Activated T-helper 1 cell treated with anti-CD3 and anti-CD28 coated beads, Interleukin-12 subunit alpha, Interleukin-12 subunit beta, Interleukin-2, Interleukin-4 antibody, amounts not matched to agents 30 ng/mL and 10 ng/mL and 1 ng/mL, durations not matched to agents 14 hours and 24 hours and 36 hours (primary cell): Measurements from ENCODE around the gene SNED1. TPM values are rescaled to one million over a fixed set of nuclear protein-coding genes. Genes with fewer than 3 reads are reported as not detected.

Experiments used
- DNase-seq: peaks from one replicate; pipeline ENCODE4 v3.0.0; 2021; ENCODE audit warnings: low spot score
- H3K27ac Mint-ChIP-seq: one replicate; pipeline ENCODE4 v1.8.0; 2021; ENCODE audit warnings: mild to moderate bottlenecking, mixed read lengths
- H3K27me3 Mint-ChIP-seq: one replicate; pipeline ENCODE4 v1.8.0; 2022; ENCODE audit warnings: mild to moderate bottlenecking, moderate library complexity, mixed read lengths; ENCODE audit not compliant: insufficient read depth
- H3K36me3 Mint-ChIP-seq: one replicate; pipeline ENCODE4 v1.8.0; 2021; ENCODE audit warnings: low read depth, mixed read lengths
- H3K4me1 Mint-ChIP-seq: one replicate; pipeline ENCODE4 v1.8.0; 2021; ENCODE audit warnings: low read depth, mixed read lengths
- H3K4me3 Mint-ChIP-seq: one replicate; pipeline ENCODE4 v1.8.0; 2021; ENCODE audit warnings: mild to moderate bottlenecking, moderate library complexity, mixed read lengths
- H3K9me3 Mint-ChIP-seq: one replicate; pipeline ENCODE4 v1.8.0; 2021; ENCODE audit warnings: mixed read lengths
- intact Hi-C: fragments of 100-400 bp; cut with micrococcal nuclease; formaldehyde crosslinking; loops from one replicate; pipeline ENCODE4 v1.15.1; 2024
- total RNA-seq: library from RNA; stranded (reverse); gene quantifications from 2 replicates; pipeline ENCODE4 v1.2.3, GENCODE V29; 2022

SNED1 gene
- total RNA-seq, 1 donor from 2014 or later: 2.5 TPM

GRCh38 chr2:241142593-241142992, 144.2 kb downstream of the SNED1 start:
- intact Hi-C loops: no loop called here
- Mint-ChIP-seq H3K27ac (no peak overlapping the region), H3K9me3 (no peaks in the 10 kb centered on the region), H3K4me3 (no peak overlapping the region), H3K36me3 (peaks cover 30% of the 10 kb centered on the region), H3K4me1 (peaks cover 13% of the 10 kb centered on the region), H3K27me3 (no peaks in the 10 kb centered on the region)
- DNase-seq: no peak

Other genes with a start within 250 kb of the SNED1 start
- 0.66 and 0.83 TPM in 2 replicates for gene KIF1A, start 178.4 kb upstream of the SNED1 start, total RNA-seq
- not detected in 2 replicates for gene AGXT, start 129.8 kb upstream of the SNED1 start, total RNA-seq
- not detected in 2 replicates for gene MAB21L4, start 102.5 kb upstream of the SNED1 start, total RNA-seq
- gene CROCC2, start 92.3 kb upstream of the SNED1 start, total RNA-seq: not detected in 2 replicates
- gene MTERF4, start 103.7 kb downstream of the SNED1 start, total RNA-seq: 40.5 and 43.3 TPM in 2 replicates
- gene PASK, start 150.9 kb downstream of the SNED1 start, total RNA-seq: 101 and 104 TPM in 2 replicates
- 115 and 118 TPM in 2 replicates for gene PPP1R7, start 151.8 kb downstream of the SNED1 start, total RNA-seq
- gene ANO7, start 190.1 kb downstream of the SNED1 start, total RNA-seq: 2.1 and 2.4 TPM in 2 replicates